Thymus (tissue), 11 donors: ENCODE results near the gene PBX1. TPM values are rescaled to one million over a fixed set of nuclear protein-coding genes. Genes with fewer than 3 reads are reported as not detected.
A peak's percentile ranks its signal among the peaks of the same experiment; 100 is the strongest.

Experiments
- DNase-seq, 9 donors: peaks; one replicate each; pipeline ENCODE4 v3.0.0-alpha.2; 2013; ENCODE audit warnings: low spot score in 9 of 9, low read depth in 6 of 9, missing footprints in 1 of 9
- H3K27ac ChIP-seq, 2 donors: one replicate each; pipeline ENCODE4 v1.5.1; 2013; ENCODE audit warnings: control low read depth in 1 of 2, low read depth in 1 of 2, low read length in 1 of 2, mild to moderate bottlenecking in 1 of 2, moderate library complexity in 1 of 2
- H3K27me3 ChIP-seq, 2 donors: one replicate each; pipeline ENCODE4 v1.5.1; 2013; ENCODE audit warnings: low read length in 1 of 2; ENCODE audit not compliant: control insufficient read depth in 2 of 2, insufficient read depth in 1 of 2
- H3K36me3 ChIP-seq, 2 donors: one replicate each; pipeline ENCODE4 v1.5.1; 2013; ENCODE audit warnings: low read length in 1 of 2, mild to moderate bottlenecking in 1 of 2, moderate library complexity in 1 of 2; ENCODE audit not compliant: control insufficient read depth in 2 of 2, insufficient read depth in 2 of 2
- H3K4me1 ChIP-seq, 2 donors: one replicate each; pipeline ENCODE4 v1.5.1; 2013; ENCODE audit warnings: low read length in 2 of 2; ENCODE audit not compliant: control insufficient read depth in 2 of 2, insufficient read depth in 2 of 2
- H3K4me3 ChIP-seq, 2 donors: one replicate each; pipeline ENCODE4 v1.5.1; 2013; ENCODE audit warnings: low read length in 2 of 2, control low read depth in 1 of 2, mild to moderate bottlenecking in 1 of 2
- H3K9me3 ChIP-seq, 2 donors: one replicate each; pipeline ENCODE4 v1.5.1; 2013; ENCODE audit warnings: low read length in 1 of 2, mild to moderate bottlenecking in 1 of 2; ENCODE audit not compliant: control insufficient read depth in 2 of 2, insufficient read depth in 1 of 2
- WGBS: extraction: QIAGEN DNeasy Blood & Tissue Kit; methylation state at CpG from one replicate; pipeline ENCODE4 v1.1.7; 2013; 5-methylcytosine and 5-hydroxymethylcytosine counted together
- polyA plus RNA-seq: library from polyadenylated mRNA; stranded (reverse); fragments of 200-250 nt; gene quantifications from one replicate; pipeline ENCODE4 v1.2.3, GENCODE V29; 2013
- total RNA-seq: library from RNA; stranded (reverse); fragments of 120-200 nt; gene quantifications from one replicate; pipeline ENCODE4 v1.2.4, GENCODE V29; 2013
- donor health status: healthy.

Gene PBX1
- total and polyA plus RNA-seq, 2 donors = 12.7 to 12.9 TPM

GRCh38 chr1:164706606-164706987, 147.6 kb downstream of the PBX1 start:
- Histone ChIP-seq H3K4me3 (no peak overlapping the region), H3K9me3 (no peaks in the 10 kb centered on the region), H3K36me3 (no peaks in the 10 kb centered on the region), H3K4me1 (no peaks in the 10 kb centered on the region), H3K27ac (no peak overlapping the region), H3K27me3 (no peaks in the 10 kb centered on the region)
- DNase-seq = no peak

DNA sequence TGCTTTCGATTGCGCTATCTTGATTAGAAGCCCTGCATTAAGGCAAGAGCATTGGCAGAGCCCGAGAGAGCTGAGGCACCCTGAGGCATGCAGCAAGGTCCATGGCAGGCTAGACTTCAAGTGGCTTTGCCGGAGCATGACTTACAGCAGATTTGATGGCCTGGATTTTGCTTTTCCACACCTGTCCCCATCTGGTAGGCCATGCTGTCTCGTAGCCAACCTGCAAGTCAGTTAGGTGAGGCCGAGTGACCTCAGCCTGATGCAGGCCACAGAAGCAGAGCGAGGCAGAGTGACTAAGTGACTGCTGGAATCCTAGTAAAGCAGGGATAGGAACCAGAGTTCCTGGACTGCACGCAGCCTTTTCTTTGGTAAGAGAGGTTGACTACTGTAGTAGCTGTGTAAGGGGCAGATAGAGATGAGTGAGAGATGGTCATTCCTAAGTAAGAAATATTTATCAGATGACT, 148.9 kb downstream of the PBX1 start:
- WGBS = 95% methylated on average over 8 of the region's 8 CpGs
- Histone ChIP-seq H3K27ac (peak overlapping the region in 1 of 2 donors; percentile 77), H3K36me3 (no peaks in the 10 kb centered on the region), H3K27me3 (peaks cover 0 to 2% of the 10 kb centered on the region in 2 donors), H3K9me3 (no peaks in the 10 kb centered on the region), H3K4me1 (peaks cover 0 to 5% of the 10 kb centered on the region in 2 donors), H3K4me3 (no peak overlapping the region)
- DNase-seq = no peak

DNA sequence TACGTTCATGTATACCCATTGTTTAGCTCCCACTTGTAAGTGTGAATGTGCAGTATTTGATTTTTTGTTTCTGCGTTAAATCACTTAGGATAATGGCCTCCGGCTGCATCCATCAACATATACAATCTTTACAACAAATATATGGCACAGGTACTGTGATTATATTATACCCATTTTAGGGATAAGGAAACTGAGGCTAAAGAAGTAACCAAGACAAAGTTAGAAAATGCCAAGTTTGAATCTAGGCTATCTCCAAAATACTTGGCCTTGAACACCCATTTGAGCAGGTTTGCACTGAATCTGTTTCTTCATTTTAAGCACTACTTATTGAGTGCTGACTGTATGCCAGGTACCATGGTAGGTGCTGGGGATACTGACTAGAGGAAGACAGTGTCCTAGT, 149.6 kb downstream of the PBX1 start:
- H3K27ac ChIP-seq = no peak overlapping the region
- H3K4me3 ChIP-seq = no peak overlapping the region
- H3K9me3 ChIP-seq = no peaks in the 10 kb centered on the region
- peaks cover 0 to 2% of the 10 kb centered on the region in 2 donors for H3K27me3 ChIP-seq
- no peak for DNase-seq
- peaks cover 0 to 5% of the 10 kb centered on the region in 2 donors for H3K4me1 ChIP-seq
- WGBS = 96% methylated on average over 3 of the region's 3 CpGs
- H3K36me3 ChIP-seq = no peaks in the 10 kb centered on the region

- Histone ChIP-seq H3K4me1 (peaks cover 0 to 5% of the 10 kb centered on the region in 2 donors), H3K27ac (no peak overlapping the region), H3K9me3 (no peaks in the 10 kb centered on the region), H3K27me3 (peaks cover 0 to 2% of the 10 kb centered on the region in 2 donors), H3K4me3 (no peak overlapping the region), H3K36me3 (no peaks in the 10 kb centered on the region)
- WGBS = 77% methylated on average over 4 of the region's 4 CpGs
- DNase-seq = no peak
Observed at GRCh38 chr1:164709126-164709525, 150.1 kb downstream of the PBX1 start.

- Histone ChIP-seq H3K4me1 (peaks cover 0 to 5% of the 10 kb centered on the region in 2 donors), H3K4me3 (no peak overlapping the region), H3K27ac (no peak overlapping the region), H3K36me3 (no peaks in the 10 kb centered on the region), H3K27me3 (peaks cover 0 to 2% of the 10 kb centered on the region in 2 donors), H3K9me3 (no peaks in the 10 kb centered on the region)
- WGBS = 83% methylated on average over 10 of the region's 10 CpGs
- DNase-seq = no peak
Observed at GRCh38 chr1:164709541-164710278, 150.7 kb downstream of the PBX1 start.

GRCh38 chr1:164712131-164713036, 153.4 kb downstream of the PBX1 start:
- Histone ChIP-seq H3K27ac (no peak overlapping the region), H3K4me3 (no peak overlapping the region), H3K36me3 (no peaks in the 10 kb centered on the region), H3K27me3 (peaks cover 0 to 2% of the 10 kb centered on the region in 2 donors), H3K4me1 (peaks cover 0 to 5% of the 10 kb centered on the region in 2 donors), H3K9me3 (no peaks in the 10 kb centered on the region)
- 69% methylated on average over 25 of the region's 25 CpGs for WGBS
- DNase-seq = no peak

GRCh38 chr1:164713456-164714207, 154.6 kb downstream of the PBX1 start:
- 83% methylated on average over 5 of the region's 5 CpGs for WGBS

DNA sequence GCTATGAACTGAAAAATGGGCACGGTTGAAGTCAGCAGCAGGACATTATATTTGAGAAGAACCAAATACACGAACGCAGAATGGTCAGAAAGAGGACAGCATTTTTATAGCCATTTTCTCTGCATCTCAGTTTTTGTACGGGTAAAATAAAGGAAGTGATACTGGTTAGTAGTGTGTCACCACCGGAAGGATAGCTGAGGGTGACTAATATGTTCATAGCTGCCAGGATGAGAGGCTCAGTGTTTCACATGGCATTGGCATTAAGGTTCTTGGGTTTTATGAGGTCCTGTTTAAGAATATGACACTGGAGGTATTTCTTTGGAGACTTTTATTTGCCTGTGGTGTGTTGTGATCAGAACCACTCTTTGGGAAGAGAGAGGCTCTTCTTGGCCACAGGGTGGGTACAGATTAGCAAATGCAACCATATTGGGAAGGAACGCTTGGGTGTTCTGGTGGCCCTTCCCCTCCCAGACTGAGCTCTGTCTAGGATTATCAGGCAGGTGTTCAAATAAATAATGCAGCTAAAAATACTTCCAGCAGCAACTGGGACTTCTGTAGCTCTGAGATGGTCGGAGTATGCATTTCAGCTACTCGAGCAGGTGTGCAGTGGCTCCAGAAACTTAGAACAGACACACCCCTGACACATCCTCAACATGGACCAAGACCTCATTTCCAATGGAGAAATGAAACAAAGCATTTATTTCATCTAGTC, 158.2 kb downstream of the PBX1 start:
- peaks cover 0 to 11% of the 10 kb centered on the region in 2 donors for H3K4me1 ChIP-seq
- WGBS = 78% methylated on average over 8 of the region's 8 CpGs

More at GRCh38 chr1:164713456-164714207, 154.6 kb downstream of the PBX1 start:
- no peak for DNase-seq
- H3K27me3 ChIP-seq = peaks cover 0 to 2% of the 10 kb centered on the region in 2 donors
- H3K9me3 ChIP-seq = no peaks in the 10 kb centered on the region
- H3K27ac ChIP-seq = no peak overlapping the region
- H3K4me3 ChIP-seq = no peak overlapping the region
- H3K4me1 ChIP-seq = peaks cover 0 to 5% of the 10 kb centered on the region in 2 donors
- H3K36me3 ChIP-seq = no peaks in the 10 kb centered on the region

More for the DNA sequence above, 158.2 kb downstream of the PBX1 start:
- peaks cover 0 to 2% of the 10 kb centered on the region in 2 donors for H3K27me3 ChIP-seq
- DNase-seq = no peak
- H3K9me3 ChIP-seq = no peaks in the 10 kb centered on the region
- no peaks in the 10 kb centered on the region for H3K36me3 ChIP-seq
- no peak overlapping the region for H3K27ac ChIP-seq
- no peak overlapping the region for H3K4me3 ChIP-seq
